Neuronal stem cell (in vitro differentiated cells): Measurements from ENCODE around the gene POTEM.
"Not testable (repeated sequence)": the region's sequence is repeated elsewhere in the genome, so short reads cannot be mapped to it uniquely, and the experiment has no call there.

ENCODE experiments used
- DNase-seq: peaks from one replicate; pipeline ENCODE4 v3.0.0-alpha.2; 2013; ENCODE audit warnings: low spot score
- H2AFZ ChIP-seq: one replicate; pipeline ENCODE4 v1.6.1; 2013; ENCODE audit warnings: mild to moderate bottlenecking, low read length, inconsistent platforms
- H2AK5ac ChIP-seq: 2 replicates; pipeline ENCODE4 v1.6.1; 2013; ENCODE audit warnings: low read depth, mild to moderate bottlenecking, inconsistent platforms, low read length, moderate library complexity, mixed read lengths
- H2BK120ac ChIP-seq: 2 replicates; pipeline ENCODE4 v1.6.1; 2013; ENCODE audit warnings: low read depth, mild to moderate bottlenecking, inconsistent platforms, low read length, moderate library complexity, mixed read lengths
- H2BK12ac ChIP-seq: one replicate; pipeline ENCODE4 v1.6.1; 2013; ENCODE audit warnings: low read length, inconsistent platforms
- H2BK15ac ChIP-seq: 2 replicates; pipeline ENCODE4 v1.6.1; 2013; ENCODE audit warnings: mild to moderate bottlenecking, low read length, inconsistent platforms, mixed read lengths
- H2BK5ac ChIP-seq: one replicate; pipeline ENCODE4 v1.6.1; 2013; ENCODE audit warnings: inconsistent platforms, mild to moderate bottlenecking, low read length, moderate library complexity
- H3K14ac ChIP-seq: one replicate; pipeline ENCODE4 v1.6.1; 2013; ENCODE audit warnings: low read length, inconsistent platforms
- H3K18ac ChIP-seq: 2 replicates; pipeline ENCODE4 v1.6.1; 2013; ENCODE audit warnings: low read length, inconsistent platforms
- H3K23ac ChIP-seq: 2 replicates; pipeline ENCODE4 v1.6.1; 2013; ENCODE audit warnings: low read depth, mild to moderate bottlenecking, mixed read lengths, low read length, inconsistent platforms; ENCODE audit not compliant: poor library complexity
- H3K27ac ChIP-seq: replicated peaks from 3 replicates; pipeline ENCODE4 v1.5.1; 2013; ENCODE audit warnings: low read length, inconsistent platforms
- H3K27me3 ChIP-seq, 3 experiments: 2 replicates each; pipeline ENCODE4 v1.6.1; 2013; ENCODE audit warnings: low read length in 3 of 3, mild to moderate bottlenecking in 2 of 3, inconsistent platforms in 1 of 3, low read depth in 1 of 3, mixed read lengths in 1 of 3, moderate library complexity in 1 of 3; ENCODE audit not compliant: control insufficient read depth in 3 of 3, insufficient read depth in 3 of 3
- H3K36me3 ChIP-seq, 2 donors: replicated peaks in 1 of 2; 2 replicates each; pipeline ENCODE4 v1.6.1; 2013; ENCODE audit warnings: low read length in 2 of 2; ENCODE audit not compliant: control insufficient read depth in 2 of 2, insufficient read depth in 2 of 2
- H3K4ac ChIP-seq: 2 replicates; pipeline ENCODE4 v1.6.1; 2013; ENCODE audit warnings: inconsistent platforms, mild to moderate bottlenecking, low read length, moderate library complexity
- H3K4me1 ChIP-seq, 2 donors: 1 replicate in 1 of 2; 2 replicates in 1 of 2; pipeline ENCODE4 v1.6.1; 2013; ENCODE audit warnings: low read length in 2 of 2, low read depth in 1 of 2; ENCODE audit not compliant: control insufficient read depth in 2 of 2, insufficient read depth in 1 of 2
- H3K4me2 ChIP-seq: one replicate; pipeline ENCODE4 v1.6.1; 2013; ENCODE audit warnings: mild to moderate bottlenecking, low read length, inconsistent platforms; ENCODE audit not compliant: insufficient read depth, poor library complexity, severe bottlenecking
- H3K4me3 ChIP-seq, 2 donors: 2 replicates each; pipeline ENCODE4 v1.5.1; 2013; ENCODE audit warnings: low read length in 2 of 2, mild to moderate bottlenecking in 2 of 2, inconsistent platforms in 1 of 2, moderate library complexity in 1 of 2
- H3K79me1 ChIP-seq: one replicate; pipeline ENCODE4 v1.6.1; 2013; ENCODE audit warnings: low read depth, mild to moderate bottlenecking, inconsistent platforms, low read length, moderate library complexity
- H3K9ac ChIP-seq: one replicate; pipeline ENCODE4 v1.6.1; 2013; ENCODE audit warnings: mild to moderate bottlenecking, low read depth, low read length, inconsistent platforms; ENCODE audit not compliant: poor library complexity
- H3K9me3 ChIP-seq, 2 donors: replicated peaks in 1 of 2; 2 replicates each; pipeline versions ENCODE3 to v1.6.1; 2013; ENCODE audit warnings: low read length in 2 of 2, mild to moderate bottlenecking in 2 of 2, inconsistent platforms in 1 of 2, low read depth in 1 of 2, mixed read lengths in 1 of 2, moderate library complexity in 1 of 2; ENCODE audit not compliant: control insufficient read depth in 2 of 2, insufficient read depth in 1 of 2
- H4K8ac ChIP-seq: one replicate; pipeline ENCODE4 v1.6.1; 2013; ENCODE audit warnings: low read depth, mild to moderate bottlenecking, inconsistent platforms, low read length, moderate library complexity
- H4K91ac ChIP-seq: one replicate; pipeline ENCODE4 v1.6.1; 2013; ENCODE audit warnings: low read length, low read depth, mild to moderate bottlenecking, inconsistent platforms; ENCODE audit not compliant: poor library complexity
- WGBS, 2 donors: extraction: QIAGEN DNeasy Blood & Tissue Kit; methylation state at CpG; one replicate each; pipeline ENCODE4 v1.1.7; 2013; ENCODE audit warnings: missing lambda C conversion rate in 2 of 2, mixed read lengths in 1 of 2; ENCODE audit not compliant: insufficient read length in 2 of 2, insufficient replicate concordance in 1 of 2; ENCODE audit errors: extremely low coverage in 2 of 2; 5-methylcytosine and 5-hydroxymethylcytosine counted together

POTEM gene

DNA sequence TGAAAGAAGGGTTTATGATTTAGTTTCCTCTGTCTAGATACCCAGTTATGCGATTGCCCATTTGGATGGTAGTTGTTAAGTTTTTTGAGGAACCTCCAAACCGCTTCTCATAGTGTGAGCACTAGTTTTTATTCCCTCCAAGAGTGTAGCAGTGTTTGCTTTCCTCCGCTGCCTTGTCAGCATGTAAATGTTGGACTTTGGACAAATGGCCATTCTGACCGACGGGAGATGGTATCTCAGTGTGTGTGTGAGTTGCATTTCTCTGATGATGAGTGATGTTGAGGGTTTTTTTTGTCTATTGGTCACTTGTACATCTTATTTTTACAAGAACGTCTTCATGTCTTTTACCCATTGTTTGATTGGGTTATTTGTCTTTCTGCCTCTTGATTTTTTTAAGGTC is 11.4 kb upstream of the POTEM start:
- H2AK5ac ChIP-seq, H3K23ac ChIP-seq, H2BK15ac ChIP-seq, H3K27me3 ChIP-seq, H3K4ac ChIP-seq, H2BK12ac ChIP-seq, H3K9ac ChIP-seq, H3K27ac ChIP-seq, H4K8ac ChIP-seq, H3K4me3 ChIP-seq, H3K9me3 ChIP-seq, DNase-seq, H4K91ac ChIP-seq, H3K18ac ChIP-seq, H2AFZ ChIP-seq, H3K36me3 ChIP-seq, H2BK5ac ChIP-seq, H3K4me1 ChIP-seq, H3K79me1 ChIP-seq, H3K14ac ChIP-seq, H3K4me2 ChIP-seq, H2BK120ac ChIP-seq: not testable (repeated sequence)
- no CpG with 5 or more reads among the region's 6 CpGs for WGBS, 2 donors

DNA sequence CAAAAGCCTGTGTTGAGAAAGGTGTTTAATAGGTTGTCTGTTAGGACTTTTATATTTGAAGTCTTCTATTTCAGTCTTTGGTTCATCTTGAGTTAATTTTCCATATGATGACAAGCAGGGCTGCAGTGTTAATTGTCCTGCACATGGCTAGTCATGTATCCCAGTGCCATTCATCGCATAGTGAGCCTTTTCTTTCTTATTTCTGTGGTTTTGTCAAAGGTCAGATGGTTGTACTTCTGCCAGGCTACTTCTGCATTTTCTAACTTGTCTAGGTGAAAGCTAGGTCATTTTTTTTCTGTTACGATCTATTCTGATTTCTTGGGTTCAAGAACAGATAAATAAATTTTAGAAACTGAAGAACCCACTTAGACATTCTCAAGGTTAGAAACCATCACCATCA is 5.7 kb upstream of the POTEM start:
- H3K27ac ChIP-seq, H3K4ac ChIP-seq, H3K9ac ChIP-seq, H2AFZ ChIP-seq, H3K4me3 ChIP-seq, H4K8ac ChIP-seq, H3K14ac ChIP-seq, H3K18ac ChIP-seq, H2BK5ac ChIP-seq, H3K9me3 ChIP-seq, H2BK12ac ChIP-seq, H3K27me3 ChIP-seq, H2AK5ac ChIP-seq, H2BK15ac ChIP-seq, H3K4me1 ChIP-seq, DNase-seq, H3K23ac ChIP-seq, H4K91ac ChIP-seq, H2BK120ac ChIP-seq, H3K36me3 ChIP-seq, H3K4me2 ChIP-seq, H3K79me1 ChIP-seq: not testable (repeated sequence)
- WGBS, 2 donors: no CpG with 5 or more reads among the region's 2 CpGs

DNA sequence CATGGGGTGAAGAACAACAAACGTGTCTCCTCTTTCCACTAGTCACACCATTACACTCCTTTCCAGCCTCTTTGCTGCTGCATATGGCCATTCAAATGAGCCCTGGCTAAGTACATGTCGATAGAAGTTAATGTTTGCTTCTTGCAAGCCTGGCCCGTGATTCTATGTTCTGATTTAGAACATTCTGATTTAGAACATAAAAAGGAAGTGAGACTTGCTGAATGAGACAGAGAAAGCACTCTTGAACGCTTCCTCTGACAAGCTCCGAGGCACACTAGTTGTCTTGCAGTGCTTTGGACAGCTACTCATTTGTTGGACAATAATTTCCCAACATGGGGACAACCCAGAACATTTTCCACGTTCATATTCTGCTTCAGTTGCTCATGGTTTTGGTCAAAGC is 5.1 kb upstream of the POTEM start:
- not testable (repeated sequence) for H3K79me1 ChIP-seq, H4K91ac ChIP-seq, H3K18ac ChIP-seq, H2AK5ac ChIP-seq, H3K9me3 ChIP-seq, H3K4me1 ChIP-seq, H3K23ac ChIP-seq, H2BK120ac ChIP-seq, DNase-seq, H3K4ac ChIP-seq, H3K9ac ChIP-seq, H3K27ac ChIP-seq, H3K4me3 ChIP-seq, H2AFZ ChIP-seq, H3K36me3 ChIP-seq, H3K27me3 ChIP-seq, H4K8ac ChIP-seq, H3K14ac ChIP-seq, H2BK15ac ChIP-seq, H2BK5ac ChIP-seq, H2BK12ac ChIP-seq, H3K4me2 ChIP-seq
- no CpG with 5 or more reads among the region's 6 CpGs for WGBS, 2 donors

DNA sequence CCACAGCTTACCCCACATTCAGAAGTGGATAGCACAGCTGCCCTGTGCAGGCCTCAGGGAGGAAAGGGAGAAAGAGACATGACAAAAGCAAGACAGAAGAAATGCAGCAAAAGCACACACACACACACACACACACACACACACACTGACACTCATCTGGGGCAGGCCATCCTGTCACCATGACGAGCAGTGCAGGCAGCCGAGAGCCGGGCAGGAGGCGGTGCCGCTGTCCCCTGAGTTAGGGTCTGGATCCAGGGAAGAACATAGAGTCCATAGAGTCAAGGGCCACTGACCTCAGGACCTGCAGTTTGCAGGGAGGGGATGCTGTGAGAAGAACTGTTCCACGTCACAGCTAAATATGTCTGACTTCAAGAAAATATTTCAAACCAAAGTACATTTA is 4.0 kb upstream of the POTEM start:
- H3K14ac ChIP-seq, H4K91ac ChIP-seq, H2BK5ac ChIP-seq, H3K4ac ChIP-seq, H3K9me3 ChIP-seq, H3K4me1 ChIP-seq, H3K27me3 ChIP-seq, H3K27ac ChIP-seq, H2BK12ac ChIP-seq, DNase-seq, H3K79me1 ChIP-seq, H2BK15ac ChIP-seq, H2AFZ ChIP-seq, H3K36me3 ChIP-seq, H3K9ac ChIP-seq, H3K4me3 ChIP-seq, H3K18ac ChIP-seq, H3K4me2 ChIP-seq, H3K23ac ChIP-seq, H2AK5ac ChIP-seq, H2BK120ac ChIP-seq, H4K8ac ChIP-seq: not testable (repeated sequence)
- no CpG with 5 or more reads among the region's 6 CpGs for WGBS, 2 donors
